ENCODE measurements around the gene ITGB4.

Gene ITGB4

GRCh38 chr17:75733471-75733870 is 12.2 kb downstream of the ITGB4 start:
- no peak for DNase-seq

GRCh38 chr17:75734674-75735294 is 13.5 kb downstream of the ITGB4 start:
- DNase-seq = no peak

DNA sequence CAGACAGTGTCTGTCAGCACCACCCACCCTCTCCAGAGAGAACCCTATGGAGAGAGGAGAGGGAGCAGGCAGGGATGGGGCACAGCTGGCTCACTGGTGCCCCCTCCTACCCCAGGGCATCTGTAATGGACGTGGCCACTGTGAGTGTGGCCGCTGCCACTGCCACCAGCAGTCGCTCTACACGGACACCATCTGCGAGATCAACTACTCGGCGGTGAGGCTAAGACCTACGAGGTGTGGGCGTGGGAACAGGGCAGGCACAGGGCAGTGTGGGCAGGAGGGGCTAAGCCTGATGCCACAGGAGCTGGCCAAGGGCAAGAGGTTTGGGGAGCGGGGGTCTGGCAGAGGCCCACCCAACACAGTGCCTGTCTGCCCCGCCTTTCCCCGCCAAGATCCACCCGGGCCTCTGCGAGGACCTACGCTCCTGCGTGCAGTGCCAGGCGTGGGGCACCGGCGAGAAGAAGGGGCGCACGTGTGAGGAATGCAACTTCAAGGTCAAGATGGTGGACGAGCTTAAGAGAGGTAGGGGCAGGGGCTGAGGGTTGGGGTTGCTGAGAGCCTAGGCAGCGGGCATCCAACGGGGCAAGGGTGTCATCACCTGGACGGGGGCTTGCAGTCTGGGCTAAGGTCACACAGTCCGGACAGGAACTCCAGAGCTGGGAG is 15.0 kb downstream of the ITGB4 start:
- DNase-seq = no peak

- no peak for DNase-seq
Observed at GRCh38 chr17:75737133-75737962, 16.1 kb downstream of the ITGB4 start.

GRCh38 chr17:75738218-75738802 is 17.1 kb downstream of the ITGB4 start:
- no peak for DNase-seq

- no peak for DNase-seq
Observed at GRCh38 chr17:75739174-75739573, 17.9 kb downstream of the ITGB4 start.

DNA sequence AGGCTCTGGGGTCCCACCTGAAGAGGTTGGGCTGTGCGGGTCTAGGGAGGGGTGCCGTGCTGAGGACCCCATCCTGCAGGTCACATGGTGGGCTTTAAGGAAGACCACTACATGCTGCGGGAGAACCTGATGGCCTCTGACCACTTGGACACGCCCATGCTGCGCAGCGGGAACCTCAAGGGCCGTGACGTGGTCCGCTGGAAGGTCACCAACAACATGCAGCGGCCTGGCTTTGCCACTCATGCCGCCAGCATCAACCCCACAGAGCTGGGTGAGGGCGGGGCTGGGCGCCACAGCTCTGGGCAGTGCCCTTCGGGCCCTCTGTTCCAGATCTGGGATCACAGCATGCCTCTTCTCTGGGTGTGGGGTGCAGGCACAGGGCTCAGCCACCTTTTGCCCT is 18.5 kb downstream of the ITGB4 start:
- DNase-seq = no peak

DNA sequence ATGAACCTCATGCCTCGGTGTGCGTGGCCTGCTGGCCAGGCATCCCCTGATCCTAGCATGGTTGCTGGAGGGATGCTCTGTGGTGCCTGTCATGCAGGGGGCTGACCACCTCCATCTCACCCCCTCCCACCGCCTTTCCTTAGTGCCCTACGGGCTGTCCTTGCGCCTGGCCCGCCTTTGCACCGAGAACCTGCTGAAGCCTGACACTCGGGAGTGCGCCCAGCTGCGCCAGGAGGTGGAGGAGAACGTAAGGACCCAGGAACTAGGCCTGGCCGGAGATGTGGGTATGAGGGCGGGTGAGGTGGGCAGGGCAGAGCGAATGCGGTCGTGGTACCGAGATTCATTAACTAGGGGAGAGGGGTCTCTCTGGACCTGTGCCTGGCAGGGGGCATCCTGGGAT is 19.0 kb downstream of the ITGB4 start:
- no peak for DNase-seq

DNA sequence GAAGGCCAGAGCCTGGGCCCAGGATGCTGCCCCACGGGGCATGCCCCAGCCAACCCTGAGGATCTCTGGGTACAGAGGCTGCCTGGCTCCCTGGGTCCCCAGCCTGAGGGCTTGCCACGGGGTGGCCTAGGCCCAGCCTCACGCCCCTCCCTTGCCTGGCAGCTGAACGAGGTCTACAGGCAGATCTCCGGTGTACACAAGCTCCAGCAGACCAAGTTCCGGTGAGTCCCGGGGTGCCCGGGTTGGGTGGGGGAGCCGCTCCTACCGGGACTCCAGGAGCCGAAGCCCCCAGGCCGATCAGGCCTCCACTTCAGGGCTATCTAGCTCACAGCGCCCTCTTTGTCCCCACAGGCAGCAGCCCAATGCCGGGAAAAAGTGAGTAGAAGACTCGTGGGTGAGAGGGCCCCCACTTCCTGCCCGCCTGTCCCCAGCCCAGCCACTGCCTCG is 19.4 kb downstream of the ITGB4 start:
- no peak for DNase-seq

DNA sequence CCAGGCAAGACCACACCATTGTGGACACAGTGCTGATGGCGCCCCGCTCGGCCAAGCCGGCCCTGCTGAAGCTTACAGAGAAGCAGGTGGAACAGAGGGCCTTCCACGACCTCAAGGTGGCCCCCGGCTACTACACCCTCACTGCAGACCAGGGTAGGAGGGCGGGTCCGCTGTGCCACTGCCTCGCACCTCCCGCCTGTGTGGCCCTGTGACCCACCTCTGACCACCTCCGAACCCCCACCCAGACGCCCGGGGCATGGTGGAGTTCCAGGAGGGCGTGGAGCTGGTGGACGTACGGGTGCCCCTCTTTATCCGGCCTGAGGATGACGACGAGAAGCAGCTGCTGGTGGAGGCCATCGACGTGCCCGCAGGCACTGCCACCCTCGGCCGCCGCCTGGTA is 21.1 kb downstream of the ITGB4 start:
- no peak for DNase-seq

DNA sequence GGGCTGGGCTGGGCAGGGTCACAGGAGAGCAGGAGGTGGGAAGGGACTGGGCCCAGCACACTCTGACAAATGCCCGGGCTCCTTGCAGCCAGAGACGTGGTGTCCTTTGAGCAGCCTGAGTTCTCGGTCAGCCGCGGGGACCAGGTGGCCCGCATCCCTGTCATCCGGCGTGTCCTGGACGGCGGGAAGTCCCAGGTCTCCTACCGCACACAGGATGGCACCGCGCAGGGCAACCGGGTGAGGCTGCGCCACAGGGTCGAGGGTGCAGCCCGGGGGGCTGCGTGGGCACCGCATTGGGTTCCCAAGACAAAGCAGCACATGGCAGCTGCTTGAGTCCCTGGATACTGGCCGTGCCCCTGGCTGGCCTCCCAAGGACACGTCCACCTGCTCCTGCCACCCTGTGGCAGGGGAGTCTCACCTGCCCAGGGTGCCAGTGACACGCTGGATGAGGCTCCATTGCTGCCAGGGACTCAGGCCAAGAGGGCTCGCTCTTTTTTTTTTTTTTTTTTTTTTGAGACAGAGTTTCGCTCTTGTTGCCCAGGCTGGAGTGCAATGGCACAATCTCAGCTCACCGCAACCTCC is 22.5 kb downstream of the ITGB4 start:
- no peak for DNase-seq

DNA sequence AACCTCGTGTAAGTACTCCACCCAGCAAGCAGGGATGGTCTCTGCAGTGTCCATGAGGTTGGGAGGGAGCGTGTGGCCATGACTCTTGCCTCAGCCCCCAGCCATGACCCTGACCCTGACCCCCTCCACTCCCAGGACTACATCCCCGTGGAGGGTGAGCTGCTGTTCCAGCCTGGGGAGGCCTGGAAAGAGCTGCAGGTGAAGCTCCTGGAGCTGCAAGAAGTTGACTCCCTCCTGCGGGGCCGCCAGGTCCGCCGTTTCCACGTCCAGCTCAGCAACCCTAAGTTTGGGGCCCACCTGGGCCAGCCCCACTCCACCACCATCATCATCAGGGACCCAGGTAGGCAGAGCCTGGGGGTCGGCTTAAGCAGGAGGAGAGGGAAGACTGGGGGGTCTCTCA is 27.4 kb downstream of the ITGB4 start:
- DNase-seq = no peak

- peak; percentile 83 for DNase-seq
Observed at GRCh38 chr17:75749545-75750389, 28.5 kb downstream of the ITGB4 start.

DNA sequence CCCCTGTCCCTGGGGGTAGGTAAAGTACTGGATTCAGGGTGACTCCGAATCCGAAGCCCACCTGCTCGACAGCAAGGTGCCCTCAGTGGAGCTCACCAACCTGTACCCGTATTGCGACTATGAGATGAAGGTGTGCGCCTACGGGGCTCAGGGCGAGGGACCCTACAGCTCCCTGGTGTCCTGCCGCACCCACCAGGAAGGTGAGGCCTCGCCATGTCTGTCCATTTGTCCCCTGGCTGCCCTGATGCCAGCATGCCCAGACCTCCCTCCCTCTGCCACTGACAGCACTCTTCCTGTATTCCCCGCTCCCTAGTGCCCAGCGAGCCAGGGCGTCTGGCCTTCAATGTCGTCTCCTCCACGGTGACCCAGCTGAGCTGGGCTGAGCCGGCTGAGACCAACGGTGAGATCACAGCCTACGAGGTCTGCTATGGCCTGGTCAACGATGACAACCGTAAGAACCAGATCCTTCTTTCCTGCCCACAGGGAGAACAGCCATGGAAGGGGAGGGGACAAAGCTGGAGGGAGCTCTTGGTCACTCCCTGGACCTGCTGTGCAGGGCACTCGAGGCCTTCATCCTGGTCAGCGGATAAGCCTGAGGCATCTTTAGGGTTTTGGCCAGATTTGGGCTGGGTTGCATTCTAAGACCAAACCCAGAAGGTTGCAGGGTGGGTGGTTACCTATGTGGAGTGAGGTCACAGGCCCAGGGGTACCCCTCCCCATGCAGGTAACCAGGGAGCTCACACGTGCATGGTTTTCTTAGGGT is 29.6 kb downstream of the ITGB4 start:
- DNase-seq = no peak

GRCh38 chr17:75751676-75752404 is 30.6 kb downstream of the ITGB4 start:
- DNase-seq = no peak

- no peak for DNase-seq
Observed at GRCh38 chr17:75752405-75752709, 31.1 kb downstream of the ITGB4 start.

DNA sequence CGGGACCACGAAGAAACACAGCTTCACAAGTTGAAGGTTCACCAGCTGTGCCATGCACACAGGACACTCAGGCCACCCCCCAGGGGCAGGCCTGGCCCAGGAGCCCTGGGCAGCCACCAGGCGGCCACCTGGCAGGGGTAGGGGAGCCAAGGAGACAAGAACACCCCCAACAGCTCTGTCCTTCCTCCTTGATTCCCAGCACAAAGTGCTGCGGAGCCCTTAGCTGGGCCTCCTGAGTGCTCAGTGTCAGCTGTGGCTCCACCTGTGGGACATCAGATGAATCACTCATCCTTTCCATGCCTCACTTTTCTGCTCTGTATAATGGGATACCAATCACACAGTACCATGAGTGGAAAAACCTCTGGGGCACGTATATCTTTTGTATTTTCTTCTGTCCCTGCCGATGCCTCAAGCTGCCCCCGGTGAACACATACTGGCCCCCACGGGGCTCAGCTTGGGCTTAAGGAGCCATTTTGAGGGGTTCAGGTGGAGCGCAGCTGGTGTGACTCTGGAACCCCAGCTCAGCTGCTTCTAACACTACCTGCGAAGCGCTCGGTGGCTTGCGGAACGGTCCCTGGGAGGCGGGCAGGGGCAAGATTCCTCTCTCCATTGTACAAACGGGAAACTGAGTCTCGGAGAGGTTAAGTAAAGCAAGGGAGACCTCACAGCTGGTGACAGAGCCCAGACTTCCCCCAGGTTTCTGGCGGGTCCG is 31.7 kb downstream of the ITGB4 start:
- no peak for DNase-seq

GRCh38 chr17:75753514-75754377 is 32.5 kb downstream of the ITGB4 start:
- peak; percentile 58 for DNase-seq

Measured in T1000 (cell line).